DND-41 (cell line): ENCODE results near the gene GRIA4.
"Not testable (repeated sequence)": the region's sequence is repeated elsewhere in the genome, so short reads cannot be mapped to it uniquely, and the experiment has no call there.

Source experiments
- ATAC-seq: fragments of 200-7000 bp; cut with Tn5 transposase; 3 replicates; pipeline ENCODE4 v1.9.1; 2021; ENCODE audit warnings: low read depth; ENCODE audit not compliant: insufficient read depth
- DNase-seq: peaks from one replicate; pipeline ENCODE4 v3.0.0-alpha.2; 2020
- H2AFZ ChIP-seq: 2 replicates; pipeline ENCODE4 v1.6.0; 2012; ENCODE audit warnings: low read depth, low read length
- H3K27ac ChIP-seq: 2 replicates; pipeline ENCODE4 v1.5.1; 2012; ENCODE audit warnings: low read length, inconsistent platforms
- H3K27me3 ChIP-seq: fragments of 200-600 bp; sonication (generic); 2 replicates; pipeline ENCODE4 v1.6.0; 2012; ENCODE audit warnings: low read length, mild to moderate bottlenecking, inconsistent platforms; ENCODE audit not compliant: insufficient read depth, poor library complexity
- H3K36me3 ChIP-seq: 2 replicates; pipeline ENCODE4 v1.5.1; 2012; ENCODE audit warnings: low read length, inconsistent platforms; ENCODE audit not compliant: insufficient read depth
- H3K4me1 ChIP-seq: 2 replicates; pipeline ENCODE4 v1.5.1; 2012; ENCODE audit warnings: mild to moderate bottlenecking, low read length; ENCODE audit not compliant: insufficient read depth
- H3K4me2 ChIP-seq: 2 replicates; pipeline ENCODE4 v1.6.0; 2012; ENCODE audit warnings: mild to moderate bottlenecking, moderate library complexity, low read length, inconsistent platforms; ENCODE audit not compliant: insufficient read depth
- H3K4me3 ChIP-seq, 2 experiments: fragments of 200-600 bp in 1 of 2; shearing (Covaris generic) in 1 of 2; 2 replicates each; pipeline ENCODE4 v1.5.1; 2012 to 2016; ENCODE audit warnings: inconsistent platforms in 2 of 2, low read length in 2 of 2, mild to moderate bottlenecking in 2 of 2, low read depth in 1 of 2, moderate library complexity in 1 of 2
- H3K79me2 ChIP-seq: 2 replicates; pipeline ENCODE4 v1.6.0; 2012; ENCODE audit warnings: low read length, inconsistent platforms; ENCODE audit not compliant: insufficient read depth
- H3K9ac ChIP-seq: 2 replicates; pipeline ENCODE4 v1.6.0; 2012; ENCODE audit warnings: low read depth, mild to moderate bottlenecking, inconsistent platforms, low read length, moderate library complexity
- H3K9me3 ChIP-seq: 2 replicates; pipeline ENCODE4 v1.5.1; 2012; ENCODE audit warnings: low read length, moderate library complexity, mild to moderate bottlenecking, inconsistent platforms; ENCODE audit not compliant: insufficient read depth, severe bottlenecking
- H4K20me1 ChIP-seq: 2 replicates; pipeline ENCODE4 v1.6.0; 2012; ENCODE audit warnings: low read length; ENCODE audit not compliant: insufficient read depth
- EZH2 ChIP-seq: IDR thresholded peaks from 3 replicates; pipeline ENCODE4 v1.6.1; 2012; ENCODE audit warnings: borderline replicate concordance, low read depth, mild to moderate bottlenecking, moderate library complexity, low read length, inconsistent platforms; ENCODE audit not compliant: severe bottlenecking
- TF ChIP-seq, protein P1 (sequence below): IDR thresholded peaks from 2 replicates; pipeline ENCODE4 v1.5.1; 2012; ENCODE audit warnings: borderline replicate concordance, low read length, moderate library complexity, mild to moderate bottlenecking; ENCODE audit not compliant: poor library complexity, severe bottlenecking; ENCODE audit errors: extremely low read depth

The GRIA4 gene

GRCh38 chr11:105868762-105869285 is 259.0 kb downstream of the GRIA4 start:
- no peak for ATAC-seq
- Histone ChIP-seq H3K4me1 (peaks cover 2% of the 10 kb centered on the region; the same call in 1 of the 2 replicates), H3K79me2 (no peaks in the 10 kb centered on the region), H3K27ac (no peak overlapping the region), H3K9ac (no peak overlapping the region), H3K9me3 (no peaks in the 10 kb centered on the region), H2AFZ (no peak overlapping the region), H3K4me3 (no peak overlapping the region), H3K36me3 (no peaks in the 10 kb centered on the region), H3K4me2 (no peak overlapping the region), H3K27me3 (no peaks in the 10 kb centered on the region), H4K20me1 (no peaks in the 10 kb centered on the region)
- no peak for TF ChIP-seq EZH2
- TF ChIP-seq, protein P1, sequence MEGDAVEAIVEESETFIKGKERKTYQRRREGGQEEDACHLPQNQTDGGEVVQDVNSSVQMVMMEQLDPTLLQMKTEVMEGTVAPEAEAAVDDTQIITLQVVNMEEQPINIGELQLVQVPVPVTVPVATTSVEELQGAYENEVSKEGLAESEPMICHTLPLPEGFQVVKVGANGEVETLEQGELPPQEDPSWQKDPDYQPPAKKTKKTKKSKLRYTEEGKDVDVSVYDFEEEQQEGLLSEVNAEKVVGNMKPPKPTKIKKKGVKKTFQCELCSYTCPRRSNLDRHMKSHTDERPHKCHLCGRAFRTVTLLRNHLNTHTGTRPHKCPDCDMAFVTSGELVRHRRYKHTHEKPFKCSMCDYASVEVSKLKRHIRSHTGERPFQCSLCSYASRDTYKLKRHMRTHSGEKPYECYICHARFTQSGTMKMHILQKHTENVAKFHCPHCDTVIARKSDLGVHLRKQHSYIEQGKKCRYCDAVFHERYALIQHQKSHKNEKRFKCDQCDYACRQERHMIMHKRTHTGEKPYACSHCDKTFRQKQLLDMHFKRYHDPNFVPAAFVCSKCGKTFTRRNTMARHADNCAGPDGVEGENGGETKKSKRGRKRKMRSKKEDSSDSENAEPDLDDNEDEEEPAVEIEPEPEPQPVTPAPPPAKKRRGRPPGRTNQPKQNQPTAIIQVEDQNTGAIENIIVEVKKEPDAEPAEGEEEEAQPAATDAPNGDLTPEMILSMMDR = no peak
- DNase-seq = no peak

DNA sequence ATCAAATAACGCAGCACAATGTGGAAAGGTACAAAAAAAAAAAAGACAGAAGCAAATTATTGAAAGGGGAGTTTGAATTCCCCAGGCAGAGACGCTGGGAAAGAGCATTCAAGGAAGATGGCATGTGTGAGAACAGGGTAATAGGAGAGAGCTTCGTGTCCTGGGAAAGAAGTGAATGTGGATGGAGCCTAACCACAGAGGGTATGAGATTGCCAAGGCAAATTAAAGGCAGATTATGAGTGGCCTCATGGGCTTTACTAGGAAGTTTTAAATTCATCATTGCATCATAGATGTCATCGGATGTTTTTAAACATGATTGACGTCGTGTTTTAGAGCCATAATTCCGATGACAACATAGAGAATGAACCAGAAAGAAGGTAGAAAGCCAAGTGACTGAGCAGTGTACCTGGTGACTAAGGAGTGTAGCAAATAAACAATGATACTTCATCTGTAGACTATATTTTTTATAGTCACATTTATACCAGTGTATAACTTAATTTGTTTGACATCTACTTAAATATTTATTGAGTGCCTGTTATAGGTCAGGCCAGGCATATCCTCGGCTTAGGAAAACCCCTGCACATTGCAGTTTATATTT is 260.7 kb downstream of the GRIA4 start:
- Histone ChIP-seq H4K20me1 (no peaks in the 10 kb centered on the region), H3K9ac (no peak overlapping the region), H3K27ac (no peak overlapping the region), H3K4me1 (no peaks in the 10 kb centered on the region), H3K4me3 (no peak overlapping the region), H3K36me3 (no peaks in the 10 kb centered on the region), H2AFZ (no peak overlapping the region), H3K9me3 (no peaks in the 10 kb centered on the region), H3K79me2 (no peaks in the 10 kb centered on the region), H3K27me3 (no peaks in the 10 kb centered on the region), H3K4me2 (no peak overlapping the region)
- TF ChIP-seq, protein P1 = no peak
- no peak for TF ChIP-seq EZH2
- DNase-seq (no peak), ATAC-seq (no peak)

DNA sequence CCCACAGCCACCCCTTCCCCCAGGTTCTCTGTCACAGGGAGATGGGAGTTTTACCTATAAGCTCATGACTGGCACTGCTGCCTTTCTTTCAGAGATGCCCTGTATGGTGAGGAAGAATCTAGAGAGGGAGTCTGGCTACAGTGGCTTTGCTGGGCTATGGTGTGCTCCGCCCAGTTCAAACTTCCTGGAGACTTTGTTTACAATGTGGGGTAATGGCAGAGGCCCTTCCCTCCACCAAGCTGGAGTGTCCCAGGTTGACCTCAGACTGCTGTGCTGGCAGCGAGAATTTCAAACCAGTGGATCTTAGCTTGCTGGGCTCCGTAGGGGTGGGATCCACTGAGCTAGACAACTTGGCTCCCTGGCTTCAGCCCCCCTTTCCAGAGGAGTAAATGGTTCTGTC is 268.6 kb downstream of the GRIA4 start:
- DNase-seq (no peak), ATAC-seq (no peak)
- Histone ChIP-seq H3K4me1 (no peaks in the 10 kb centered on the region), H4K20me1 (no peaks in the 10 kb centered on the region), H3K79me2 (no peaks in the 10 kb centered on the region), H3K27ac (no peak overlapping the region), H3K9me3 (no peaks in the 10 kb centered on the region), H3K4me3 (no peak overlapping the region), H3K4me2 (no peak overlapping the region), H2AFZ (no peak overlapping the region), H3K27me3 (no peaks in the 10 kb centered on the region), H3K9ac (no peak overlapping the region), H3K36me3 (no peaks in the 10 kb centered on the region)
- no peak for TF ChIP-seq EZH2
- TF ChIP-seq, protein P1 = no peak

DNA sequence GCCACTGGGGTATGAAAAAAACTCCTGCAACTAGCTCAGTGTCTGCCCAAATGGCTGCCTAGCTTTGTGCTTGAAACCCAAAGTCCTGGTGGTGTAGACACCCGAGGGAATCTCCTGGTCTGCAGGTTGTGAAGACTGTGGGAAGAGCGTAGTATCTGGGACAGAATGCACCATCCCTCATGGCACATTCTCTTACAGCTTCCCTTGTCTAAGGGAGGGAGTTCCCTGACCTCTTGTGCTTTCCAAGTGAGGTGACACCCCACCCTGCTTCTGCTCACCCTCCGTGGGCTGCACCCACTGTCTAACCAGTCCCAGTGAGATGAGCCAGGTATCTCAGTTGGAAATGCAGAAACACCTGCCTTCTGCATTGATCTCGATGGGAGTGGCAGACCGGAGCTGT is 269.1 kb downstream of the GRIA4 start:
- H3K9ac ChIP-seq, H3K36me3 ChIP-seq, H3K4me3 ChIP-seq, H3K9me3 ChIP-seq, H3K4me2 ChIP-seq, H3K4me1 ChIP-seq, H3K27ac ChIP-seq, H3K27me3 ChIP-seq, H3K79me2 ChIP-seq, H4K20me1 ChIP-seq, ATAC-seq, DNase-seq, H2AFZ ChIP-seq: not testable (repeated sequence)
